ENCODE results near the gene NMNAT1.

NMNAT1 gene

DNA sequence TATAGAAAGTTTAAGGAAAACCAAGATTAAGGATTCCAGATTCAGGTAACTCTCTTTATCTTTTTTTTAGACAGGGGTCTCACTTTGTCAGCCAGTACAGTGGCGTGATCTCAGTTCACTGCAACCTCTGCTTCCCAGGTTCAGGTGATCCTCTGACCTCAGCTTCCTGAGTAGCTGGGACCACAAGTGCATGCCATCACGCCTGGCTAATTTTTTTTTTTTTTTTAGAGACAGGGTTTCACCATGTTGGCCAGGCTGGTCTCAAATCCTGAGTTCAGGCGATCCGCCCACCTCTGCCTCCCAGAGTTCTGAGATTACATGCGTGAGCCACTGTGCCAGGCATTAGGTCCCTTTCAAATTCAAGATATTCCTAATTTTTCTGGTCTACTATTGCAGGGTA is 16.0 kb upstream of the NMNAT1 start:
- no peak for TF ChIP-seq TCF12 (IDR thresholded peaks at IDR 0.05; ENCODE audit: low read depth)
- no peak for TF ChIP-seq YY1 (IDR thresholded peaks at IDR 0.05; ENCODE audit: low read depth)
- TF ChIP-seq CREB1 (IDR thresholded peaks at IDR 0.05; ENCODE audit: low read depth), result no peak
- TF ChIP-seq, protein P1, sequence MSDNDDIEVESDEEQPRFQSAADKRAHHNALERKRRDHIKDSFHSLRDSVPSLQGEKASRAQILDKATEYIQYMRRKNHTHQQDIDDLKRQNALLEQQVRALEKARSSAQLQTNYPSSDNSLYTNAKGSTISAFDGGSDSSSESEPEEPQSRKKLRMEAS (IDR thresholded peaks at IDR 0.05), result no peak
- TF ChIP-seq NFIC (IDR thresholded peaks at IDR 0.05), result no peak
- no peak for TF ChIP-seq ZBTB7A (IDR thresholded peaks at IDR 0.05; ENCODE audit: low read depth)
- TF ChIP-seq TEAD4 (IDR thresholded peaks at IDR 0.05), result no peak

DNA sequence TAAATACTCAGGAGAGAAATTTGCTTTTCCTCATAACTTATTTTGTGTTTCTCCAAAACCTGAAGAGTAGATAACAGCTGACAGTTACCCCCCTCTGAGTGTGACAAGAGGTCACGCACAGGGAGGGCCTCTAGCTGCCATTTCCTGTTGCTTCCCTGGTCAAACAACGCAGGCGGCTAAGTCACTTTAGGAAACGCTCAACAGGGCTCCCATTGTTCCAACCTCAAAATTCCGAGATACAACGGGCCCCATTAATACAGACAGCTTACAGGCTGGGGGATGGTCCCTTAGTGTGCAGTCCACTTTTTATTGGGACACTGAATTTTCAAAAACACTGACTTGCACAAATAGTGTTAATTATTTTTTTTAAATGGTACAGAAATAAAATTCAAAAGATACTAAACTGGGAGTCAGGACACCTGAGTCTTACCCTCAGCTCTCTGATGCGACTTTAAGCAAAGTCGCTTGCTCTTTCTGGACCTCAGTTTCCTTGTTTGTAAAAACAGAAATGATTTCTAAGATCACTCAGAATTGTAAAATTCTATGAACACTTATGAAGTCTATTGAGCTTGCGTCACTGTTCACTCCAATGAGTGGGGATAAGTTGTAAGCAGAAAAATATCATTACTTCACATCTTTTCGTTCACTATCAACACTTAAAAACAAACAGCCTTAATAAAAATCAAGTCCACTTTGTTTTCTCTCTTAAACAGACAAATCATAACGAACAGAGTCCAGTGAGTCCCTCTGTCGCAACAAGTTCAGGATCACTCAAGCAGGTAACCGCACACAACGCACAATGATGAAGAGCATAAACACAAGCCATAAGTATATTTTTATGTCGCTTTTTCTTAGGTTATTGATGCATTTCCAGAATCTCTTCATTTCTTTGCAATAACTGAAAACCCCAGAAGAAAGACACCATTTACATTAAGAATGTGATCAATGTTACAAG is 13.6 kb upstream of the NMNAT1 start:
- no peak for TF ChIP-seq FOXM1 (IDR thresholded peaks at IDR 0.05; ENCODE audit: borderline replicate concordance, low read depth)
- TF ChIP-seq CREB1 (IDR thresholded peaks at IDR 0.05; ENCODE audit: low read depth), result no peak
- TF ChIP-seq ZBTB7A (IDR thresholded peaks at IDR 0.05; ENCODE audit: low read depth), result no peak
- no peak for TF ChIP-seq NFIC (IDR thresholded peaks at IDR 0.05)
- TF ChIP-seq, protein P2, sequence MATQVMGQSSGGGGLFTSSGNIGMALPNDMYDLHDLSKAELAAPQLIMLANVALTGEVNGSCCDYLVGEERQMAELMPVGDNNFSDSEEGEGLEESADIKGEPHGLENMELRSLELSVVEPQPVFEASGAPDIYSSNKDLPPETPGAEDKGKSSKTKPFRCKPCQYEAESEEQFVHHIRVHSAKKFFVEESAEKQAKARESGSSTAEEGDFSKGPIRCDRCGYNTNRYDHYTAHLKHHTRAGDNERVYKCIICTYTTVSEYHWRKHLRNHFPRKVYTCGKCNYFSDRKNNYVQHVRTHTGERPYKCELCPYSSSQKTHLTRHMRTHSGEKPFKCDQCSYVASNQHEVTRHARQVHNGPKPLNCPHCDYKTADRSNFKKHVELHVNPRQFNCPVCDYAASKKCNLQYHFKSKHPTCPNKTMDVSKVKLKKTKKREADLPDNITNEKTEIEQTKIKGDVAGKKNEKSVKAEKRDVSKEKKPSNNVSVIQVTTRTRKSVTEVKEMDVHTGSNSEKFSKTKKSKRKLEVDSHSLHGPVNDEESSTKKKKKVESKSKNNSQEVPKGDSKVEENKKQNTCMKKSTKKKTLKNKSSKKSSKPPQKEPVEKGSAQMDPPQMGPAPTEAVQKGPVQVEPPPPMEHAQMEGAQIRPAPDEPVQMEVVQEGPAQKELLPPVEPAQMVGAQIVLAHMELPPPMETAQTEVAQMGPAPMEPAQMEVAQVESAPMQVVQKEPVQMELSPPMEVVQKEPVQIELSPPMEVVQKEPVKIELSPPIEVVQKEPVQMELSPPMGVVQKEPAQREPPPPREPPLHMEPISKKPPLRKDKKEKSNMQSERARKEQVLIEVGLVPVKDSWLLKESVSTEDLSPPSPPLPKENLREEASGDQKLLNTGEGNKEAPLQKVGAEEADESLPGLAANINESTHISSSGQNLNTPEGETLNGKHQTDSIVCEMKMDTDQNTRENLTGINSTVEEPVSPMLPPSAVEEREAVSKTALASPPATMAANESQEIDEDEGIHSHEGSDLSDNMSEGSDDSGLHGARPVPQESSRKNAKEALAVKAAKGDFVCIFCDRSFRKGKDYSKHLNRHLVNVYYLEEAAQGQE (IDR thresholded peaks at IDR 0.05; ENCODE audit: low read depth), result no peak
- TF ChIP-seq, protein P3, sequence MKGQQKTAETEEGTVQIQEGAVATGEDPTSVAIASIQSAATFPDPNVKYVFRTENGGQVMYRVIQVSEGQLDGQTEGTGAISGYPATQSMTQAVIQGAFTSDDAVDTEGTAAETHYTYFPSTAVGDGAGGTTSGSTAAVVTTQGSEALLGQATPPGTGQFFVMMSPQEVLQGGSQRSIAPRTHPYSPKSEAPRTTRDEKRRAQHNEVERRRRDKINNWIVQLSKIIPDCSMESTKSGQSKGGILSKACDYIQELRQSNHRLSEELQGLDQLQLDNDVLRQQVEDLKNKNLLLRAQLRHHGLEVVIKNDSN (IDR thresholded peaks at IDR 0.05), result no peak
- TF ChIP-seq RAD21 (IDR thresholded peaks at IDR 0.05; ENCODE audit: low read depth), result no peak
- TF ChIP-seq EGR1 (IDR thresholded peaks at IDR 0.05), result no peak
- no peak for TF ChIP-seq TAF1 (IDR thresholded peaks at IDR 0.05; ENCODE audit: low read depth)
- no peak for TF ChIP-seq EP300 (IDR thresholded peaks at IDR 0.05; ENCODE audit: borderline replicate concordance)
- no peak for TF ChIP-seq TCF12 (IDR thresholded peaks at IDR 0.05; ENCODE audit: low read depth)
- TF ChIP-seq, protein P1 (IDR thresholded peaks at IDR 0.05), result no peak

DNA sequence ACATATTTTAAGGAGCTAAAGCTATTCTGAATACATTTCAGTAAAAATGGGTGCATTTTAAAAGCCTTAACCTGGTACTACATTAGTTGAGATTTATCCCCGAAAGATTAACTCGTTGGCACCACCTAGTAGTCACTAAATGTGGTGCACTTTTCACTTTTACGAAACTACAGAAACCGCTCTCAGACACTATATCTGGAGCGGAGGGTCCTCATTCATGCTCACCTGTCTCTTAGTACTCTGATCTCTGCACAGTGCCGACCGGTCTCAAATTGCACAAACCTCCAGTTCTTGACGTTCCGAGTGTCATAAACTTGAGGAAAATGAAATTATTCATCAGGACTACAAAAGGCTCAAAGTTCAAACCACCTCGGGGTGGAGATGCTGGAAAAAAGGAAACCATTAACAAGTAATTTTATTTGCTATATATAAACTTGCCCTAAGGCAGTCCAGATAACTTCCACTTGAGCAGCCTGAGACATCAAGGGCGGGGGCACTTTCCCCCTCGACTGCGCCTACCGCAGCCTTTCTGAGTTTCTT is 806 bp upstream of the NMNAT1 start:
- TF ChIP-seq, protein P3 (IDR thresholded peaks at IDR 0.05), result no peak
- TF ChIP-seq CEBPB (IDR thresholded peaks at IDR 0.05), result 0 out of 2 replicates have a peak, but pooled peaks have one; percentile 17
- no peak for TF ChIP-seq CREB1 (IDR thresholded peaks at IDR 0.05; ENCODE audit: low read depth)
- peak; percentile 51 for TF ChIP-seq RAD21 (IDR thresholded peaks at IDR 0.05; ENCODE audit: low read depth)
- TF ChIP-seq TAF1 (IDR thresholded peaks at IDR 0.05; ENCODE audit: low read depth), result no peak
- TF ChIP-seq, protein P1 (IDR thresholded peaks at IDR 0.05), result no peak
- TF ChIP-seq YY1 (IDR thresholded peaks at IDR 0.05; ENCODE audit: low read depth), result 0 out of 2 replicates have a peak, but pooled peaks have one; percentile 6
- TF ChIP-seq ZBTB7A (IDR thresholded peaks at IDR 0.05; ENCODE audit: low read depth), result no peak
- no peak for TF ChIP-seq FOXM1 (IDR thresholded peaks at IDR 0.05; ENCODE audit: borderline replicate concordance, low read depth)
- TF ChIP-seq NFIC (IDR thresholded peaks at IDR 0.05), result no peak
- TF ChIP-seq EP300 (IDR thresholded peaks at IDR 0.05; ENCODE audit: borderline replicate concordance), result no peak
- TF ChIP-seq TEAD4 (IDR thresholded peaks at IDR 0.05), result no peak
- TF ChIP-seq EGR1 (IDR thresholded peaks at IDR 0.05), result no peak
- no peak for TF ChIP-seq TCF12 (IDR thresholded peaks at IDR 0.05; ENCODE audit: low read depth)
- TF ChIP-seq, protein P2 (IDR thresholded peaks at IDR 0.05; ENCODE audit: low read depth), result no peak

DNA sequence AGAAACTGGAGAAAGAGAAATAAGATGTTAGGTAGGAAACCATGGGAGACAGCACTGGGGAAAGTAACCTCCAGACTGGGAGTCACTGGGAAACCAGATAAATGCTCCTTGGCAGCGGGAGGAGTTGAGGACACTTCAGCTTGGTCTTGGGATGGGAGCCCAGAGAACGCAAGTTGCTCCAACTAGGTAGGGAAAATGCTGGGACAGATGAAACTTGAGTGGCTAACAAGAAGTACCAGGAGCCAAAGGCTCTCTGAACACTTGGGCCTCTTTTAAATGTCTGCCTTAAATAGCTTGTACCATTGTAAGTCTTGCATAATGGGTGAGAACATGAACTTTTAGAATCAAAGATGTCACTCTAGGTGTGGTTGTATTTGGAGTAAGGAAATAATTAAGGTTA is 3.0 kb downstream of the NMNAT1 start:
- TF ChIP-seq TEAD4 (IDR thresholded peaks at IDR 0.05) (no peak), FOXM1 (IDR thresholded peaks at IDR 0.05; ENCODE audit: borderline replicate concordance, low read depth) (no peak), EGR1 (IDR thresholded peaks at IDR 0.05) (no peak), RAD21 (IDR thresholded peaks at IDR 0.05; ENCODE audit: low read depth) (no peak), NFIC (IDR thresholded peaks at IDR 0.05) (no peak)
- TF ChIP-seq, protein P2 (IDR thresholded peaks at IDR 0.05; ENCODE audit: low read depth), result no peak
- TF ChIP-seq, protein P3 (IDR thresholded peaks at IDR 0.05), result no peak
